Measurements from ENCODE around the gene ACSL1.
"Not testable (repeated sequence)": the region's sequence is repeated elsewhere in the genome, so short reads cannot be mapped to it uniquely, and the experiment has no call there.

ACSL1 gene

GRCh38 chr4:184752496-184753275 is 73.1 kb downstream of the ACSL1 start:
- DNase-seq = no peak

GRCh38 chr4:184751585-184751956 is 74.2 kb downstream of the ACSL1 start:
- no peak for DNase-seq

DNA sequence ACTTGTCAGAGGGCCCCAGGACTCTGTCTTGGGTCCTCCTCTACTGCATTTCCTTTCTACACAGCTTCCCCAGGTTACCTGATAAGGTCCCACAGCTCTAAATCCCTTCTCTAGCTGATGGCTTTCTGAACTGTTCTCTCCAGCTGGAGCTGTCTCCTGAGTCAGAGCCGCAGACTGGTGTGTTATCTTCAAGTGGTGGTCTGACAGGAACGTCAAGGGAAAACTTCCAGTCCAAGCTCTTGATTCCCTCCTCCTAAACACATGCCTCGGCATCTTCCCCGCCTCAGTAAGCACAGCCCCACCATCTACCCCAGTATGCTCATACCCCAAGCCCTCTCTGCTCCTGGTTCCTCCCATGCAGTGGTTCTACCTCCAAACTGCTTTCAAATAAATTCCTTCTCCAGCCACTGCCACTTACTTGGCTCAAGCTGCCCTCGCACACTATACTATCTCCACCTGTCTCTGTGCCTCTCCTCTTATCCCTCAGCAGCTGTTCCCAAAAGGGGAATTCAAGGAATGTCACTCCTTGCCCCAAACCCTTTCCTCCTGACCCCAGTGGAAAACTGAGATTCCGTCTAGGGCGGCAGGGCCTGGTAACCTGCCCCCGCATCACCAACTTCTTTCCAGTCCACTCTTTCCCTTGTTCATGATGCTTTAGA is 74.7 kb downstream of the ACSL1 start:
- DNase-seq = no peak

DNA sequence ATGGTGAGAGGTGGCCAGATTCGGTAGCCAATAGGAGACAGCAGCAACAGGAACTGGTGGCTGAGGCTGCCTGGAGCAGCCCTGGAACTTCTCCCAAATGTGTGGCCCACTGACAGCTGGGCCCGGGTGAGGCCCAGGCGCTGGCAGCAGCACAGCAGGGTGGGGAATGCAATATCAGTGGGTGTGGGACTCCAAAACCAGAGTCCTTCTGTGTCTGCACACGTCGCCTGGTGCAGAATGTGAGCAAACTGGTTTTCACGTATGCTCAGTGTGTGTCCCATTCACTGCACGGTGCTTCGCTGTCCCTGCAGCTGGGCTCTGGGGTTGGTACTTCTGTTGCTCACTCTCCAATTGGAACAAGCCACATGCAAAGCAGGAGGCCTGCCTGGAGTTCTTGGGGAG is 77.5 kb downstream of the ACSL1 start:
- no peak for DNase-seq

GRCh38 chr4:184747034-184747830 is 78.5 kb downstream of the ACSL1 start:
- no peak for DNase-seq

GRCh38 chr4:184745831-184746795 is 79.7 kb downstream of the ACSL1 start:
- no peak for DNase-seq

DNA sequence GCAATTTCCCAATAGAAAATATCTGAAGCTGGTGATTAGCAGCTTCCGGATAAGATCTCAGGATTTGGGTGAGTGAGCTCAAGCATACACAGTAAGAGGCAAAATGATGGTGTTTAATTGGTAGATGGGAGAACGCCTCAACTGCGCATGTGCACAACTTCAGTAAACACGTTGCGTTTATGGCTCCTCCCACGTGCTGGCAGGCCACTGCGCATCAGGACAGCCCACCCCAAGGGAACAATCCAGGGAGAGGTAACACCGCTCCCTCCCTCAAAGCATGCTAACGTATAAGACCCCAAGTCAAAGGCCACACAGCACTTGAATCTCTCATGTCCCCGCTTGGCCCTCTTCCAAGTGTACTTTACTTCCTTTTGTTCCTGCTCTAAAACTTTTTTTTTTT is 81.5 kb downstream of the ACSL1 start:
- no peak for DNase-seq

- DNase-seq = no peak
These were observed 82.1 kb downstream of the ACSL1 start for GRCh38 chr4:184743650-184744049.

GRCh38 chr4:184741651-184742050 is 84.1 kb downstream of the ACSL1 start:
- not testable (repeated sequence) for DNase-seq

GRCh38 chr4:184740980-184741391 is 84.8 kb downstream of the ACSL1 start:
- no peak for DNase-seq

DNA sequence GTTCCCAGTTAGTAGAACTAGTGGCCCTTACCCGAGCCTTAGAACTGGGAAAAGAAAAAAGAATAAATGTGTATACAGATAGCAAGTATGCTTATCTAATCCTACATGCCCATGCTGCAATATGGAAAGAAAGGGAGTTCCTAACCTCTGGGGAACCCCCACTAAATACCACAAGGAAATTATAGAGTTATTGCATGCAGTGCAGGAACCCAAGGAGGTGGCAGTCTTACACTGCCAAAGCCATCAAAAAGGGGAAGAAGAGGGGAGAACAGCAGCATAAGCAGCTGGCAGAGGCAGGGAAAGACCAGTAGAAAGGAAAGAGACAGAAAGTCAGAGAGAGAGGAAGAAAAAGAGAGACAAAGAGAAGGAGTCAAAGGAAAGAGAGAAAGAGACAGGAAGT is 86.2 kb downstream of the ACSL1 start:
- not testable (repeated sequence) for DNase-seq

DNA sequence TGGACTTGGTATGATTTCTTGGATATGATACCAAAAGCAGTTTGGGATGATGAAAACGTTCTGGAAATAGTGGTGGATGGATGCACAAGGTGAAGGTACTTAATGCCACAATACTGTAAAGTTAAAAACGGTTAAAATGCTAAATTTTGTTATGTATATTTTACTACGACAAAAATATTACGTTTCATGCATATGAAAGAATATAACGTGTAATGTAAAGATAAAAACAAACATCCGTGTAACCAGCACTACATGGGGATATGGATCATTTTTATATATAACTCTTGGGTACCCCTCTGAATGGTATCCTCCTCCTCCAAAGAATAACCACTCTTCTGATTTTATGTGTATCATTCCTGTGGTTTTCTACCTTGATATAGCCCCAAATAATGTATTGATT is 91.0 kb downstream of the ACSL1 start:
- no peak for DNase-seq

- peak; percentile 70 for DNase-seq
These were observed 91.9 kb downstream of the ACSL1 start, which contains the start of gene CENPU for GRCh38 chr4:184733654-184734524. Gene CENPU, minus strand, starts transcription at chr4:184734096. Its CDS starts 34 bp downstream, at chr4:184734062.

DNA sequence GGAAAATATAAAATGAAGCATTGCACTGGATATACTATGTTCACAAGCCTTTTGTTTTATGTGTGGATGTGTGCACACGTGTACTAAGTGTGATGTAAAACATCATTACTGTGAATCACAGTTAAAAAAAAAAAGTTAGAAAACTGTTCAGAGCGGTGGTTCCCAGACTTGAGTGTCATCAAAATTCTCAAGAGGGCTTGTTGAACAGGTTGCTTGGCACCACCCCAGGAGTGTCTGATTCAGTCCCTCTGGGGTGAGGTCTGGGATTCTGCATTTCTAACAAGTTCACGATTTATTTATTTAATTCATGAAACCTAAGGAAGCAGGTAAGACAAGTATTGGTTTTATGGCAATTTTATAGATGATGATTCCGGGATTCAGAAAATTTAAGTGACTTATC is 93.6 kb downstream of the ACSL1 start:
- no peak for DNase-seq

GRCh38 chr4:184731056-184731455 is 94.7 kb downstream of the ACSL1 start:
- no peak for DNase-seq

GRCh38 chr4:184729946-184730345 is 95.8 kb downstream of the ACSL1 start:
- no peak for DNase-seq

DNA sequence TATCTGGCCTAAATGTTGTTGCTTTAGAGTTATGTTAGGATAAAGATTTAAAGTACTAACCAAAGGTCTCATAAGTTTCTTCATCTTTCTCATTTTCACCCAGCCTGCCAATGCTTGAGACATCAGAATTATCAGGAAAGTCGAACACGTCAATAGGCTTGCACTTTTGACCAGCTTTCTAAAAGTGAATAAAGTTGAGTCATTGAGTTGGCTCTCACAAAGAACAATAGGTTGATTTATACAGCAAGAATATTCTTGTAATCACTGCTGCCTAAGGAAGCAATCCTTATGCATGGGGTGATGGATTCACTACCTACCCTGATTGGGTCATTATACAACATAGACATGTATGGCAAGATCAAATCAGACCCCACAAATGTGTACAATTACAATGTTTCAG is 96.9 kb downstream of the ACSL1 start:
- no peak for DNase-seq

DNA sequence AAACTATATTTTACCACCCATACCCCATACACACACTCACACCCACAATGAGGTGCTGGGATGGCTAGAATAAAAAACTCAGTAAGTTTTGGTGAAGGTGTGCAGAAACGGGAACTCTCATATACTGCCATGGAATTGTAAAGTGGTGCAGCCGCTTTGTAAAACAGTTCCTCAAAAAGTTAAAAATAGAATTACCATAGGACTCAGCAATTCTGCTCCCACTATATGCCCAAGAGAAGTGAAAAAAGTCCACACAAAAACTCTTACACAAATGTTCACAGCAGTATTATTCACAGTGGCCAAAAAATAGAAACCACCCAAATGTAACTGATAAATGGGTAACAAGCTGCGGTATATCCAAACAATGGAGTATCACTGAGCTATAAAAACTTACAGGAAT is 98.3 kb downstream of the ACSL1 start:
- DNase-seq = no peak

DNA sequence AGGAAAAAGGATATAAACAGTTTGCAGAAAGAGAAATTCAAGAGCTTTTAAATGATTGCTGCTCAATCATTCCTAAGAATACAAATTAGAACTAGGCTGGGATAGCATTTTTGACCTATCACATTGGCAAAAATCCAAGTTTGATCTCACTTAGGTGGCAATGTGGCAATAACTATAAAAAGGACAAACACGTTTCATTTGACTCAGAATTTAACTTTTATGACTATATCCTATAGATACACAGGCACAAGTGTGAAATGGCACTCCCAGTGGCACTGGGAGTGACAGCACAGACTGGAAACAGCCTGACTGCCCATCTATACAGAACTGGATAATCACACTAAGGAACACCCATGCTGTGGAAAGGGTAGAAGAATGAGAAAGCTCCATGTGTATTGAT is 103.0 kb downstream of the ACSL1 start:
- DNase-seq = no peak

DNA sequence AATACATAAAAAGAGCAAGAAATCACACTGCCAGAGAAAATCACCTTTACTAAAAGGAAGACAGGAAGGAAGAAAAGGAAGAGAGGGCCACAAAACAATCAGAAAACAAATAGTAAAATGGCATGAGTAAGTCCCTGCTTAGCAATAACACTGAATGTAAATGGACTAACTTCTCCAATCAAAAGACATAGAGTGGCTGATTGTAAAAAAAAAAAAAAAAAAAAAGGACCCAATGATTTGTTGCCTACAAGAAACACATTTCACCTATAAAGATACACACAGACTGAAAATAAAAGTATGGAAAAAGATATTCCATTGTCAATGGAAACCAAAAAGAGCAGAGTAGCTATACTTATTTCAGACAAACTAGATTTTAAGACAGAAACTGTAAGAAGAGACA is 104.5 kb downstream of the ACSL1 start:
- no peak for DNase-seq

DNA sequence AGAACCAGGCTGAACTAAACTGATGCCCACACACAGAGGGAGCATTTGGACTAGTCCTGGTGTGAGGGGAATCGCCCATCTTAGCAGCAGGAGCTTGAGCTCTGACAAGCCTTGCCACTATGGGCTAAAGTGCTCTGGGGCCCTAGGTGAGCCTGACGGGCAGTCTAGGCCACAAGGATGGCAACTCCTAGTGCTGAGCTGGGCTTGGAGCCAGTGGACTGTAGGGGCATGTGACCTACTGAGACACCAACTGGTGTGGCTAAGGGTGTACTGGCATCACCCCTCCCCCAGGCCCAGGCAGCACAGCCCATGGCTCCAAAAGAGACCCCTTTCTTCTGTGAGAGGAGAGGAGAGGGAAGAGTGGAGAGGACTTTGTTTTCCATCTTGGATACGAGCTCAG is 106.4 kb downstream of the ACSL1 start:
- no peak for DNase-seq
